Fibroblast of skin of back (primary cell): ENCODE results near the gene ABCA12.
A peak's percentile ranks its signal among the peaks of the same experiment; 100 is the strongest.

Source experiments
- DNase-seq: peaks from one replicate; pipeline ENCODE4 v3.0.0-alpha.2; 2013

Gene ABCA12

DNA sequence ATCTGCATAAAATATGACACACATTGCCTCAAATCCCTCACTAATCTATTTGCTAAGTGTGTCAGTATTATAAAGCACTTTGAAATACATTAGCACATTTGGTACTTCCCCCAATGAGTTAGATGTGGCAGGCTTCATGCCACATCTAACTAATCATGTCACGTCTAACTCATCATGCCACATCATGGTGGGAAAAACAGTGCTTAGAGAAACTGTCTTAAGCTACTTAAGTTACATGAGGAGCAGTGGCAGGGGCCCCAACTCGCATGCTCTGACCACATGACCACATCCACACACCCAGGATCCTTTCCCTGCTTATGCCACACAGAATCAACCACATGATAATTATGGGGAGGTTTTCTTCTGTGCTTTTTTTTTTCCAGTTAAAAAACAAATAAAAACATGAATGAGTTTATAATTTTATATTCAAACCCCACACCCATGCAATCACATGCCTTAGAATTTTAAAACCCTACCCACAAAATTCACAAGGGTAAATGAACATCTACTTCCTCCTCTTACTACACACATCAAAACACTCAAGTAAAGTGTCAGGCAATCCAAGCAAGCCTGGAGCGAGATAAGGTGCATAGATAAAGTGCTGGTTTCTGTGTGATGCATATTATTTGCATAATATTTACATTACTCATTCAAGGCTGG, 1.6 kb downstream of the ABCA12 start:
- DNase-seq: no peak

DNA sequence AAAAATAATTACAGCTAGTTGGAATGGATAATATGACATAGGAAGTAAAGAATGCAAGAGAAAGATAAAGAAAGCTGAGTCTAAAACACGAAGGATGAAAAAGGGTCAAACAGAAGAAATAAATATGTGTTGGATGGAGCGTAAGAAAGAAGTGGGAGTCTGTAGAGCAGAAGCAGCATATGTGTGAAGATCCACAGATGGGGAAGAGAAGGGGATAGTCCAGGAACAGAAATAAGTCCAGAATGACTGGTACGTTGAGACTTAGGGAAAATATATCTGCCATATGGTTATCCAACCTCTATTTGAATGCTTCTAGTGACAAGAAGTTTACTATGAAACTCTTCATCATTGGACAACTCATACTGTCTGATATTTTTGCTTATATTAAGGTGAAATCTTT, 18.0 kb downstream of the ABCA12 start:
- DNase-seq: no peak

DNA sequence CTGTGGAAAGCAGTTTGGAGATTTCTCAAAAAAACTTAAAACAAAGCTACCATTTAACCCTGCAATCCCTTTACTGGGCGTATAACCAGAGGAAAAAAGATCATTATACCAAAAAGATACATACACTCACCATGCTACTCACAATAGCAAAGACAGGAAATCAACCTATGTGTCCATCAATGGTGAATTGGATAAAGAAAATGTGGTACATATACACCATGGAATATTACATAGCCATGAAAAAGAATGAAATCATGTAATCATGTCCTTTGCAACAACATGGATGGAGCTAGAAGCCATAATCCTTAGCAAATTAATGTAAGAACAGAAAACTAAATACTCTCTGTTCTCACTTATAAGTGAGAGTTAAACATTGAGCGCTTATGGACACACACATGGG, 18.6 kb downstream of the ABCA12 start:
- DNase-seq: no peak

DNA sequence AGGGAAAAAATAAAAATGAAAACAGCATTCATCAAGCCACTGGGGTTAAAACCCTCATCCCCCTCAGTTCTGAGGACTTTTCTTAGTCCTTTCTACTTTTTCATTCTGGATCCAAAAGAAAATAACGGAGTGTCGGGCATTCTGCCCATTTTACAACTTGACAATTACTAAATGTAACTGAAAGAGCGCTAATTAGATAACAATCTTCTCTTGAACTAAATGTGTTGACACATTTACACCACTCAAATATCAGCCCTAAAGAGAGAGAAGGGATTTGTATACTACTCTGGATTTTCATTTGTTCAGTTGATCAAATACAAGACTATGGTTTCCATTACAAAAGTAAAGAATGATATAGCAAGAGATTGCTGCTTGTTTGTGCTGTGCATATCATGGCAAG, 27.5 kb downstream of the ABCA12 start:
- no peak for DNase-seq

DNA sequence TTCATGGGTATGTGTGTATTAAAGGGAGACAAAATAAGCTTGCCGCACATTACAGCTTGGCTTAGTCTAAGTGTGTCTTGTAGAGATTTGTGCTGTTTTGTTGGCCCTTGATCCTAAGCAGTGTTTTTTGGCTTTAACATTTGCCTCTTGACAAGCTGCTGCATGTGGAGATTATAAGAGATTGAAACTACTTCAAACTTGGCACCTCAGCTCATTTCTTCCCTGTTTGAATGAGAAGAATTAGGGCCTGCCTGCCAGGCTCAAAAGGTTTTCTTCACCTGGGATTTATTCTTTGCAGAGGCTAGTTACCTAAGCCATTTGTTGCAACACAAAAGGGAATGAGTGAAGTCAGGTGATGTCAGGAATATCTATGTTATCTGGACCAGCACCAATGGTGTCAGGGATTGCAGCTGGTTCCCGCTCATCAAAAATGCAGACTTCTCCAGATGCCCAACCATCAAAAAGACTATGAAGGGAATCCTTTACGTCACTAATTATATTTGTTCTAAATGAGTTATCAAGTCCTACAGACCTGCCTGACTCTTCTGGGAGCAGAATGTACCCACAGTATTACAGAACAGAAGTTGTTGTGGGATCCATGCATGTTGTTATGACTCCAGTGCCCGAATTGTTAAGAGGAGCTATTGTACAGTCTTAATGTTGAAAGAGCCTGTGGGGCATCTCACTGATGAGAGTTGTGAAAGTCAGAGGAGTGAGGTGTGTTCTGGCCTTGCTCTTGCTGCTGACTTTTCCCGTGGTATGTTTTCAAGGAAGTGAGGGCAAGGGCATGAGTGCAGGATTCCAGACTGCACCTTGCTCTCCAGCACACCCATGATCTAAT, 31.0 kb downstream of the ABCA12 start:
- DNase-seq: no peak

DNA sequence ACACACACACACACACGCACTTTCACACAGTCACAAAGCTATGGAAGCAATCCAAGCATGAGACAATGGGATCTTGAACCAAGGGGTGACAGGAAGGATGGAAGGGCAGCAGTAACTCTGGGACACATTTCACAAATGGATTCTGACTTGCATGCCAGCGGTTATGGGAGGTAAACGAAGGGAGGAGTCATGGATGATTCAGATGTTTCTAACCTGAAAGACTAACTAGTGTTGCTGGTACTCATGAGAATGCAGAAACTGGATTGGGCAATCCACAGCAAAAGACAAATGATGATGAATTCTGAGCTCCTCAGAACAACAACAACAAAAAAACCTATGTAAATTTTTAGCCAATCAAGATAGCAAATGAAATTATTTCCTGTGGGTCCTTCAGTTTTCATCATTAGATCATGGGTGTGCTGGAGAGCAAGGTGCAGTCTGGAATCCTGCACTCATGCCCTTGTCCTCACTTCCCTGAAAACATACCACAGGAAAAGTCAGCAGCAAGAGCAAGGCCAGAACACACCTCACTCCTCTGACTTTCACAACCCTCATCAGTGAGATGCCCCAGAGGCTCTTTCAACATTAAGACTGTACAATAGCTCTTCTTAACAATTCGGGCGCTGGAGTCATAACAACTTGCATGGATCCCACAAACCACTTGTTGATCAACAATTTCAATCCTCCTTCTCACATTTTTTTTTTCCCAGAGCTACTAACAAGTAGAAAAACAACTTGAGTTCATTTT, 32.6 kb downstream of the ABCA12 start:
- no peak for DNase-seq

DNA sequence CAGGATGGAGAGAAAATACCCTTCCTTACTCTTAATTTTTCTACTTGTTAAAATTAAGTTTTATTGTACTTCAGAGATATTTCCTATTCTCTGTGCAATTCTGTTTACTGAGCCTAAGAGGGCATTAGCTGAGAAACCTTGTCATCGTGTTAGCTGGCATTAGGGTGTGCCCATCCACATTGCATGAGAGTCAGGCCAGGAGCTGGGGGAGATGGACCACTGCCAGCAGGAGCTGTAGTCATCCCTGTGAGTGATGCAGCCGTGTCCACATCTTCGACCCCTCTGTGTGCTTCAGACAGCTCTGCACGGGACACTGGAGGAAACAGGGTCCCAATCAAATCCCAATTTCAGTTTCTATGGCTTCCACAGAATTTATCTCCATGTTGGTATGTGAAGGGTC, 34.2 kb downstream of the ABCA12 start:
- no peak for DNase-seq

DNA sequence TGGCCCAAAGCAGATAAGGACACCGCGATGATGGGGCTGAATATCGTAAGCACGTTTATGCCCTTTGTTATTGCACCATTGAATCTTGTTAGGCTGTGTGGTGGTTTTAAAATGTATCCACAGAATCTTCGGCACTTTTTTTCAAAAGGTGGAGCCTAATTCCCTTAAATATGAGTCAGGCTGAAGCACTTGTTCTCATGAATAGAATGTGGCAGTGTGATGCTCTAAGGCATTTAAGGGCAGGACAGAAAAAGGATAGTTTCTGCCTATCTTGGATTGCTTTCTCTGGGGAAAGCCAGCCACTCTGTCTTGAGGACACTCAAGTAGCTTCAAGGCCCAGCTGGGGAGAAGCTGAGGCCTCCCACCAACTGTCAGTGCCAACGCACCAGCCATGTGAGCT, 39.6 kb downstream of the ABCA12 start:
- DNase-seq: no peak

DNA sequence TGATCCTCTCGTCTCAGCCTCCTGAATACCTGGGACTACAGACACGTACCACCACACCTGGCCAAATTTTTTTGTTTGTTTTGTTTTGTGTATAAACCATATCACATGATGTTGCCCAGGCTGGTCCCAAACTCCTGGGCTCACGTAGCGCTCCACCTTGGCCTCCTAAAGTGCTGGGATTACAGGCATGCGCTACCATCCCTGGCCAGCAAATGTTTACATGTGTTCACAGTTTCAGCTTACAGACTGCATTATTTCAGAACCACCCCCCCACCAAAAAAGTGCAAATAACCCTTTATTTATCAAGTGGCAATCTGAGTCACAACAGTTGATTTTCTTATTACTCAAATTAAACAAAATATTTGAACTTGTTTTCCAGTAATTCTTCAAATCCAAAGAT, 54.3 kb downstream of the ABCA12 start:
- no peak for DNase-seq

DNA sequence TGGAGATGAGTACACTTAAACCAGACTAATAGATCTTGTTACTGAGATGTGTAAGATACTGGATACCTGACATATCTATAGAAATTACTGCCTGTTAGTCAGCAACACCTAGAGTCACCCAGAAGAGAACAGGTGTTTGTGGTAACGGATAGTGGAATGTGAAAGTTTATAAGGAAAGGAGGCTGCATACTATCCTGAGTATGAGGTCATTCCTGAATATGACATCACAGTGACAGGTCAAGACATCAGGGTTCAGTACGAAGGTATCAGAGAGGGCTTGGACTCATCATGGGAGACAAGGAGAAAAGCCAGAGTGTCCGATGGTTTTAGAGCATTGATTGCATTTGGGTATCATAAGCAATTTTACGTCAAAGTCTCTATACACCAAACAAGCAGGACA, 55.3 kb downstream of the ABCA12 start:
- no peak for DNase-seq

DNA sequence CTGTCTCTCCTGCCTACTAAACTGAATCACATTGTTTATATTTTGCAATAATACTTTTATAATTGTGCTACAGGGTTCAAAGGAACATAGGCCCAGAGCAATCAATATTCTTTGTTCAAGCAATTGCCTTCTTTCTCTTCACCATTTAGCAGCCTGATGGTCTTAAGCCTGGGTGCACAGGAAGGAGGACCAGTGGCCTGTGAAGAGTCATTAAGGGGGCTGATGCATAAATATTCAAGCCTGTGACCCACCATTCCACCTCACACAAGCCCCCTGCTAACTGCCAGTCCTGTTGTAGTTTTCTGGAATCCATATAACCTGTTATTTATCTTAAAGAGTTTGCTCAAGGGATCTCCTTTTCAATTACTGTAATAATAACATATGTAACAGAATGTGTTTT, 56.0 kb downstream of the ABCA12 start:
- DNase-seq: no peak

DNA sequence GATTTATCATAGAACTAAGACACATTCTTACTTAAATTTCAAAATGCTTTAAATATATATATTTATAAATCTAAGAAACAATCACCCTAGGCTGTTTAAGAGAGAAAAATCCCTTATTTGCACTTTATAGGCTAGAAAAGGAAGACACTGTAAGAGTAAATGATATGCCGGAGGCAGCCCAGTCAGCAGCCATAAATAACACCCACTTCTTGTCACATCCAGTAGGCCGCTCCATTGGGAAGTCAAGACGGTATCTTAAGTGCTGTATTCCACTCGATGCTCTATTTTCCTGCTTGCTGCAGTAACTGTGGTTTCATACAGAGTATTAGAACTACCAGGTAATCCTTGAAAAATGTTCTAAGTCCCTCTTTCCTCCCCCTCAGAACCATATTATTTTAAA, 57.9 kb downstream of the ABCA12 start:
- no peak for DNase-seq

DNA sequence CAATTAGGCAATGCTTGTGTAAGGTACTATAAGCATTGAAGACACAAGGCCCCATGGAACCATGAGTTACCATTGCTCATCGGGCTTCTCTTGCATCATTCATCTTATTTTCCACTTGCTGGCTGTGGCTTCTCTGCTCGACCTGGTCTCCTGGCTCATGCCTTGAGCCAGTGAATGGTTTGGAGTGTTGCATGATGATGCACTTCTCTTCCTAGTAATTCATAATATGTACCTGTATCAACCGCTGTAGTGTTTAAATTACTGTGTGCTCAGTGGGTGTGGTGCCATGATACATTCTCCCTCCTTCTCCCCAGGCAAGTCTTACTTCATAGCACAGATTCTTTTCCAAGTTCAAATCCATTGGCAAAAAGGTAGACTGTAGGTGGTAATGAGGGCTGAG, 66.8 kb downstream of the ABCA12 start:
- no peak for DNase-seq

DNA sequence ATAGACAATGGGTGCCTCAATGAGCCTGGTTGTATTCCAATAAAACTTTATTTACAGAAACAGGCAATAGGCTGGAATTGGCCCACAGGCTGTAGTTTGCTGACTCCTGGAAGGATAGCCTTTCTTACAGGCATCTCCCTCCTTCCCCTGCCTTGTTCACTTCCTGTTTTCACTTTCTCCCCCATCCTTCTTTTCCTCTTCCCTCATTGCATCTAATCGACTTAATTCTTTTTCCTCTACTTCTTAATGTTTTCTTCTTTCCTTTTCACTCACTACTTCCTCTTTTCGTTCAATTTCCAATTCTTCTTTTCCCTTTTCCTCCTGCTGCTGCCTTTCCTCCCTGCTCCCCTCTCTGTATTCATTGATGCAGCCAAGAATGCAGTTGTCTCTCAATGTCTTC, 70.0 kb downstream of the ABCA12 start:
- DNase-seq: no peak

DNA sequence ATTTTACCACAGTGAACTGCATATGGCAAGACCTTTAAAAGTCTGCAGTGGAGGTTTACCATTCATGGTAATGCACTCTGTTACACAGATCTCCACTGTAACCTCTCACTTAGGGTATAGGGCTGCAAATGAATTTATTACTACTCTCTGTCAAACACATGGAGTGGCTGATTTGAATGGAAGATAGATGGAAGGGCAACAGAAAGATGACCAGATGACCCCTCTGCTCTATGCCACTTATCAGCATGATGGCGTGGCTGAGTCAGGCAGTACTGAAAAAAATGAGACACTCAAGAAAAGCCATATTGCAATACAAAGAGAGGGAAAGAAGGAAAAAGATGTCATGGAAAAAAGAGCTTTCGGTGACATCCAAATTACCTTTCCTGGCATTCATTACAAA, 72.3 kb downstream of the ABCA12 start:
- DNase-seq: no peak

DNA sequence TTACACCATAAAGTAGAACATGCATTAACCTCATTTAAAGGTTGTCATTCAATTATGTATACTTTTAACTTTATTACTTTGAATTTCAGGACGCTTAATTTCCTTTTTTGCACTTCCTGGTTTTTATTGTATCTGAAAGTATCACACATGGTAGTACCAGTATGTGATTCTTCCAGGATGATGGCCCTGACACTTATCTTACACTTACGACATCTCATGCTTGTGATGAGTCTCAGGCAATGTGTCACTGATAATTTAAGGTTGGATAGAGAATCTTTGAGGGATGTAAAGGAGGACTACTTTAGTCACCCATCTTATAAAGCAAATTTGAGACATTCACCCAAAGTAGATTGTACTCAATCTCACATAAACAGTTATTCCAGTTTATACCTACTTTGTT, 74.9 kb downstream of the ABCA12 start:
- no peak for DNase-seq

DNA sequence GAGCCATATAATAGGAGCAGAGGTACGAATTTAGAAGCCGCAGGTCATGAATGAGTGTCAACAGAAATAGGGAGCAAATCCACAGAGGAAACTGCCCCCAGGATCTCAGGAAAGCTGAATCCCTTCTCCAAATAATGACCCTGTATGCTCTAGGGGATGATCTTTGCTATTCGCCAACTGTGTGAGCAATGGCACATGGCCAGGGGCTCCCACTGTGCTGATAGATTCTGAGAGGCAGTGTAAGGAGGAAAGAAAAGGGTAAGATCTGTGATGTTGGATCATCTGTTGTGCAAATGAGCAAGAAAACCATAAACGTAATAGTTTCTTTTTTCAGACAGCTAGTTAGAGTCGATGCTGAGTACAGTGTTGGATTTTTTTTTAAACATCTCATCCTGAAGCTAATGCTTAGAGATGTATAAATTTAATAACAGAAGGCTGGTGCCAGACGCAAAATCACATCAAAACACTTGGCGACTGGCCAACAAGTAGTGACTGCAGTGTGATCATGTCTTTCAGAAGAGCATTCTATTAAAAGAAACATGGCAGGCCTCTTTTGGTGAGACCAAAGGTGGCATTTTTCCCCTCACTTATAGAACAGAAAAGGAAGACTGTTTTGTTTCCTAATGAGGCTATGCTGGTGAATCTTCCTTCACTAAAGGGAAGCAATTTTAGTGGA, 77.4 kb downstream of the ABCA12 start:
- no peak for DNase-seq

DNA sequence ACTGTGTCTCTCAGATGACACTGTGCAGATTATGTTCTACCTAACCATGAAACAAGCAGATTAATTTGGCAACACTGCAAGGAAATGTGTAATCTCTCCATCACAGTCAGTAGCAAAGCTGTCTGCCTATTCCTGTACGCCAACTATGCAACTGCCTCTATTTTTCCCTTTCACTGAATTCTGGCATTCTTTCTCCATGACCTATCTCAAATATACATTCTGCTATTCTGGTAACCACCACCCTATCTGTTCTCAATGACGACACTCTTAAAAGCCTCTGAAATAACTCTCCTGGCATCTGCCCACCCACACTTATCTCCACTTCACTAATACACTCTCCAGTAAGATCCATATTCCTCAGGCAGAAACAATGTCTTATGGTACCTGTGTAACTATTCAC, 78.7 kb downstream of the ABCA12 start:
- DNase-seq: peak; percentile 20

DNA sequence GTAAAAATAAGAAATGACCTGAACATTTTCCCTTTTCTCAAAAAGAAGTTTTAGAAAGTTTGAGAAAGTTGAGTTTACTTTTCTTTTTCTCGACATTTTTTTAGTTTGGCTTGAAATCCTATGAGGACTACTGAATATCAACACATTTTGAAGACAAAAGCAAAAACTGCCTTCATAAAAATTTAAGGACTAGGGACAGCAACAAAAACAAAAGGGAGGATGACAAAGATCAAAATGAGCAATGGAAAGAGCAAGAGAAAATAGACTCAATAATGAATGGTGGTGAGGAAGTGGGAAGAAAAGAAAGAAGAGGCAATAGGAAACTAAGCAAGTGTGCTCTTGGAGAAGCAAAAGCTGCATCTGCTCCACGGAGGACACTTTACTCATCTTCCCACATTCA, 82.5 kb downstream of the ABCA12 start:
- DNase-seq: no peak

DNA sequence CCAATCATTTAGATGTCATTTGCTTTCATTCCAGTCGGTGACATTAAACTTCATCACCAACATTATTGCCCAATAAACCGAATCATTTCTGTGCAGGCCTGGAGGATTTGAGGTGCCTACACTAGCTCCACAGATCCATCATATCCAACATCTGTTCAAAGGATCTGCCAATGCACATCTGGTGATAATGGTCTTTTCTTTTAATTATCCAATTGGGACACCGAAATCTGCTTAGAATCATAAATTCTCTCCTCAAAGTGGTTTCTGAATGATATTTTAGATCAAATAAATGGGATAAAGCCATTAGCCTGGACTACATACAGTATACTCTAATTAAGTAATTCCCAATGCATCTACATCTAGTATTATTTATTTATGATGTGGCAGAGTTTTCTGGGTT, 85.6 kb downstream of the ABCA12 start:
- no peak for DNase-seq

DNA sequence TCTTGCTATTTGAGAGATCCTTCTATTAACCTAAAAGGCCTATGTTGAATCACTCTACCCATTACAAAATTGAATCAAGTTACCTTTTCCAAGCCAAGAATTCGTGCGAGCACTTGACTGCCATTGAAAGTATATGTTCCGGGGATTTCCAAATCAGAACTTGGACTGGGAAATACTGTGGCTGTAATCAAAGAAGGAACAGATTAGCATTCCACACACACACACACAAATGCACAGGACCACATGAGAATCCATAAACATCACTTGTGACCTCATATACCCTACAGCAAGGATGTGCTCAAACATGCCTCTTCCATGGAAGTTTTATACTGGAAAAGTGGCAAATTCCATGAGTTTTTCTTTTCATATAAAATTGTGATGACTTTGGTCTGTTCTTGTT, 86.0 kb downstream of the ABCA12 start:
- no peak for DNase-seq

DNA sequence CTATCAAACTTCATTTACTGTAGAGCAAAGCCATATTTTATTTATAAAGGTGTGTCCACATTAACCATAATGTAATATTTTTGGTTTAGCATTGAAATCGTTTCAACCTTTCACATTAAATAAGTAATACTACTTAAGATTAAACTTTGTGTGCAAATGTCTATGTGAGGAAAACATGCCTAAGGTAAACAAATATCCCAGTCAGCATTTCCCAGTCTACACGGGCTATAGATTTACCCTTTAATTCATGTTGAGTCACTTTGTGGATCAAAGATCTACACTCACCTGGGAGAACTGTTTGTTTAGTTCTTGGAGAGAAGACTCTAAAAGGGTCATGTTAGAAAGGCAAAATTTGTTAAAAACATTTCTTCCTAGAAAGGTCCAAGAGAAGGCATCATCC, 89.1 kb downstream of the ABCA12 start:
- DNase-seq: no peak

DNA sequence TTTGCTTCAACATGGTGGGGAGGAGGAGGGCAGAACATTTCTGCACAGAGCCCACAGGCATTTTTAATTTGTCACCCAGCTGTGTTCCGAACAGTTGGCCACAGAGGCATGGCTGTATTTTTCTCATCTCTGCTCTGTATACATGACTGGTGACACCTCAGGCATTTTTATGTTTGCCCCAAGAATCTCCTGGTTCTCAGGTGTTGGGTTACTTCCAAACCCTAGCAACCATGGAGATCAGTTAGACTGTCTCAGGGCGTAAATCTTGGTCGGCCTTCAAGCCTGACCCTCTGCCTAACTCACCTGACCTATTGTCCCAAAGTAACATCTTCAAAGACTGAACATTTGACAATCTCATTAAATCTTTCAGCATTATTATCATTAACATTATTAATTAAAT, 100.0 kb downstream of the ABCA12 start:
- DNase-seq: no peak
